HCT116 (cell line): Measurements from ENCODE around the gene PEX26. TPM values are rescaled to one million over a fixed set of nuclear protein-coding genes. Genes with fewer than 3 reads are reported as not detected.

Experiments used
- ATAC-seq: fragments of 200-7000 bp; cut with Tn5 transposase; 2 replicates; pipeline ENCODE4 v1.9.1; 2020; ENCODE audit warnings: mild to moderate bottlenecking, moderate library complexity
- BruUV-seq: library from RNA; stranded (reverse); fragments of 400-500 nt; replicated peaks from 2 replicates; lab custom pipeline; 2021; lab: Mats Ljungman, UMichigan
- CTCF ChIA-PET: fragments of 300-600 bp; sonication (Branson Sonifier 250); formaldehyde crosslinking; loops from one replicate; lab custom pipeline; 2021; ENCODE audit warnings: antibody characterized with exemption; lab: Charles Lee
- POLR2A ChIA-PET: fragments of 300-600, 350-600 bp; sonication (Branson Sonifier 250); formaldehyde crosslinking; loops from one replicate; lab custom pipeline; 2021; ENCODE audit warnings: antibody characterized with exemption; lab: Charles Lee
- RAD21 ChIA-PET, 2 experiments: fragments of 300-600 bp; sonication (Branson Sonifier 250); formaldehyde crosslinking; loops; one replicate each; lab custom pipeline; 2023; ENCODE audit warnings: low total read pairs in 2 of 2; ENCODE audit not compliant: uncharacterized antibody in 2 of 2, unreplicated experiment in 2 of 2, low non-redundant PET in 1 of 2; lab: Charles Lee
- DNase-seq: peaks from one replicate; pipeline ENCODE4 v3.0.0-alpha.2; 2010; ENCODE audit warnings: low read depth, low spot score
- H2AFZ ChIP-seq: fragments of 200-600 bp; shearing (Covaris generic), sonication (generic); 2 replicates; pipeline ENCODE4 v1.6.1; 2017; ENCODE audit warnings: low read depth, mixed run types, mixed read lengths, antibody characterized with exemption, low read length; ENCODE audit not compliant: poor library complexity, severe bottlenecking
- H3K27ac ChIP-seq: 2 replicates; pipeline ENCODE4 v1.5.1; 2012; ENCODE audit warnings: low read depth, low read length
- H3K27me3 ChIP-seq: fragments of 200-600 bp; sonication (generic); 2 replicates; pipeline ENCODE4 v1.6.1; 2016; ENCODE audit warnings: mixed run types, low read length, mixed read lengths; ENCODE audit not compliant: insufficient read depth
- H3K36me3 ChIP-seq, 2 experiments: fragments of 200-500 bp in 1 of 2; fragments of 200-600 bp in 1 of 2; sonication (Bioruptor generic) in 1 of 2; sonication (generic) in 1 of 2; 2 replicates each; pipeline versions ENCODE4 v1.5.1 to v1.6.1; 2014 to 2016; ENCODE audit warnings: low read length in 2 of 2, inconsistent platforms in 1 of 2, mixed read lengths in 1 of 2, mixed run types in 1 of 2; ENCODE audit not compliant: insufficient read depth in 2 of 2, control insufficient read depth in 1 of 2
- H3K4me1 ChIP-seq, 2 experiments: fragments of 200-600 bp in 1 of 2; sonication (generic) in 1 of 2; 2 replicates each; pipeline versions ENCODE4 v1.5.1 to v1.6.1; 2012 to 2017; ENCODE audit warnings: low read length in 2 of 2, inconsistent platforms in 1 of 2, mild to moderate bottlenecking in 1 of 2, mixed read lengths in 1 of 2, mixed run types in 1 of 2, moderate library complexity in 1 of 2; ENCODE audit not compliant: insufficient read depth in 2 of 2, control insufficient read depth in 1 of 2
- H3K4me2 ChIP-seq: fragments of 200-600 bp; sonication (generic); 2 replicates; pipeline ENCODE4 v1.6.1; 2017; ENCODE audit warnings: mixed run types, low read length, mixed read lengths
- H3K4me3 ChIP-seq, 2 experiments: fragments of 200-600 bp in 1 of 2; sonication (generic) in 1 of 2; replicated peaks in 1 of 2; 2 replicates each; pipeline ENCODE4 v1.5.1; 2011 to 2016; ENCODE audit warnings: low read length in 2 of 2, control low read depth in 1 of 2, low read depth in 1 of 2, mild to moderate bottlenecking in 1 of 2, mixed read lengths in 1 of 2, mixed run types in 1 of 2
- H3K79me2 ChIP-seq: fragments of 200-600 bp; sonication (generic); 2 replicates; pipeline ENCODE4 v1.6.1; 2017; ENCODE audit warnings: mild to moderate bottlenecking, mixed run types, low read length, moderate library complexity, mixed read lengths; ENCODE audit not compliant: insufficient read depth
- H3K9ac ChIP-seq: fragments of 200-600 bp; sonication (generic); 2 replicates; pipeline ENCODE4 v1.6.1; 2016; ENCODE audit warnings: low read length, mixed read lengths
- H3K9me2 ChIP-seq: fragments of 200-600 bp; sonication (generic), shearing (Covaris generic); 2 replicates; pipeline ENCODE4 v1.6.1; 2017; ENCODE audit warnings: mixed run types, mild to moderate bottlenecking, moderate library complexity; ENCODE audit not compliant: insufficient read depth
- H3K9me3 ChIP-seq, 2 experiments: fragments of 200-500 bp in 1 of 2; fragments of 200-600 bp in 1 of 2; sonication (Bioruptor generic) in 1 of 2; sonication (generic) in 1 of 2; 2 replicates each; pipeline ENCODE4 v1.6.1; 2014 to 2017; ENCODE audit warnings: low read length in 2 of 2, mixed read lengths in 2 of 2, inconsistent platforms in 1 of 2, low read depth in 1 of 2, mild to moderate bottlenecking in 1 of 2, mixed run types in 1 of 2, moderate library complexity in 1 of 2; ENCODE audit not compliant: control insufficient read depth in 1 of 2, insufficient read depth in 1 of 2
- H4K20me1 ChIP-seq: fragments of 200-600 bp; sonication (generic), shearing (Covaris generic); 2 replicates; pipeline ENCODE4 v1.6.1; 2017; ENCODE audit warnings: mixed run types, mild to moderate bottlenecking, moderate library complexity; ENCODE audit not compliant: insufficient read depth
- ATF3 ChIP-seq: IDR thresholded peaks from 2 replicates; pipeline ENCODE4 v1.6.1; 2012
- CBX3 ChIP-seq: IDR thresholded peaks from 2 replicates; pipeline ENCODE4 v1.6.1; 2012; ENCODE audit warnings: low read depth
- CEBPB ChIP-seq: IDR thresholded peaks from 2 replicates; pipeline ENCODE4 v1.6.1; 2012; ENCODE audit warnings: low read depth
- EGR1 ChIP-seq: IDR thresholded peaks from 2 replicates; pipeline ENCODE4 v1.6.1; 2012; ENCODE audit warnings: low read depth
- ELF1 ChIP-seq: IDR thresholded peaks from 2 replicates; pipeline ENCODE4 v1.6.1; 2012; ENCODE audit warnings: low read depth, borderline replicate concordance
- EZH2 ChIP-seq: fragments of 200-600 bp; sonication (generic); IDR thresholded peaks from 2 replicates; pipeline ENCODE4 v1.6.1; 2017; ENCODE audit warnings: antibody characterized with exemption, mixed run types
- EZH2phosphoT487 ChIP-seq: fragments of 200-600 bp; IDR thresholded peaks from 2 replicates; pipeline ENCODE4 v1.6.1; 2018; ENCODE audit warnings: antibody characterized with exemption, borderline replicate concordance
- FOSL1 ChIP-seq: IDR thresholded peaks from 2 replicates; pipeline ENCODE4 v1.6.1; 2012; ENCODE audit warnings: low read depth
- JUND ChIP-seq: IDR thresholded peaks from 2 replicates; pipeline ENCODE4 v1.6.1; 2012
- MAX ChIP-seq: IDR thresholded peaks from 2 replicates; pipeline ENCODE4 v1.6.1; 2012
- POLR2AphosphoS5 ChIP-seq: IDR thresholded peaks from 2 replicates; pipeline ENCODE4 v1.6.1; 2011; ENCODE audit warnings: mild to moderate bottlenecking, low read depth, low read length, moderate library complexity
- REST ChIP-seq: IDR thresholded peaks from 2 replicates; pipeline ENCODE4 v1.6.1; 2012; ENCODE audit warnings: low read depth
- SP1 ChIP-seq: IDR thresholded peaks from 2 replicates; pipeline ENCODE4 v1.6.1; 2012; ENCODE audit warnings: low read depth
- SRF ChIP-seq: IDR thresholded peaks from 2 replicates; pipeline ENCODE4 v1.6.1; 2012; ENCODE audit warnings: low read depth
- ZBTB33 ChIP-seq: IDR thresholded peaks from 2 replicates; pipeline ENCODE4 v1.6.1; 2011; ENCODE audit warnings: mild to moderate bottlenecking, low read length, moderate library complexity; ENCODE audit not compliant: insufficient replicate concordance; ENCODE audit errors: extremely low read depth
- ZFX ChIP-seq: fragments of 450-650 bp; IDR thresholded peaks from 2 replicates; pipeline ENCODE4 v1.6.1; 2017
- ZNF274 ChIP-seq: fragments of 200-500 bp; sonication (Bioruptor generic); IDR thresholded peaks from 2 replicates; pipeline ENCODE4 v1.6.1; 2014; ENCODE audit warnings: mild to moderate bottlenecking, low read depth, low read length, inconsistent platforms
- intact Hi-C: fragments of 100-400 bp; cut with micrococcal nuclease; formaldehyde crosslinking; loops from 2 replicates; pipeline ENCODE4 v1.10.0; 2022
- total RNA-seq: library from RNA; stranded (reverse); gene quantifications from one replicate; pipeline ENCODE4 v1.2.1, GENCODE V29; 2021; ENCODE audit not compliant: unreplicated experiment

Gene PEX26
- total RNA-seq, 1 experiment from 2014 or later = 26.4 TPM

GRCh38 chr22:18114976-18115652 is 37.3 kb downstream of the PEX26 start:
- Histone ChIP-seq H3K36me3 (no peaks in the 10 kb centered on the region), H3K9ac (no peak overlapping the region), H2AFZ (no peak overlapping the region), H3K4me1 (no peaks in the 10 kb centered on the region), H3K27ac (no peak overlapping the region), H3K79me2 (no peaks in the 10 kb centered on the region), H3K9me3 (no peaks in the 10 kb centered on the region), H3K4me3 (no peak overlapping the region), H3K4me2 (no peak overlapping the region), H3K27me3 (no peaks in the 10 kb centered on the region), H4K20me1 (no peaks in the 10 kb centered on the region), H3K9me2 (no peaks in the 10 kb centered on the region)
- ChIA-PET CTCF (no interaction called here), RAD21 (no interaction called here), POLR2A (no interaction called here)
- no TSS peak for BruUV-seq
- no peak for TF ChIP-seq ZNF274
- TF ChIP-seq EGR1 = no peak
- TF ChIP-seq REST = no peak
- TF ChIP-seq EZH2 = no peak
- TF ChIP-seq ATF3 = no peak
- TF ChIP-seq SP1 = no peak
- TF ChIP-seq CBX3 = no peak
- TF ChIP-seq CEBPB = no peak
- no peak for TF ChIP-seq JUND
- TF ChIP-seq SRF = no peak
- no peak for TF ChIP-seq ZBTB33
- TF ChIP-seq MAX = no peak
- TF ChIP-seq EZH2phosphoT487 = no peak
- TF ChIP-seq ZFX = no peak
- TF ChIP-seq POLR2AphosphoS5 = no peak
- no peak for TF ChIP-seq ELF1
- TF ChIP-seq FOSL1 = no peak
- DNase-seq = no peak
- intact Hi-C loops = no loop called here
- ATAC-seq = no peak
